Measurements from ENCODE around the gene EHF.

EHF gene

GRCh38 chr11:34626393-34626792, 5.5 kb downstream of the EHF start:
- DNase-seq = no peak

- DNase-seq = no peak
These were observed 6.3 kb downstream of the EHF start for GRCh38 chr11:34627197-34627596.

GRCh38 chr11:34629711-34630110, 8.8 kb downstream of the EHF start:
- no peak for DNase-seq

GRCh38 chr11:34630544-34630943, 9.7 kb downstream of the EHF start:
- no peak for DNase-seq

- no peak for DNase-seq
These were observed 10.4 kb downstream of the EHF start for GRCh38 chr11:34631297-34631696.

- DNase-seq = no peak
These were observed 10.8 kb downstream of the EHF start for GRCh38 chr11:34631737-34632104.

GRCh38 chr11:34632105-34632791, 11.4 kb downstream of the EHF start:
- no peak for DNase-seq

GRCh38 chr11:34633640-34633989, 12.7 kb downstream of the EHF start:
- DNase-seq = no peak

GRCh38 chr11:34633990-34634693, 13.2 kb downstream of the EHF start:
- no peak for DNase-seq

- no peak for DNase-seq
These were observed 13.8 kb downstream of the EHF start for GRCh38 chr11:34634694-34635062.

- no peak for DNase-seq
These were observed 15.2 kb downstream of the EHF start for GRCh38 chr11:34636127-34636526.

- no peak for DNase-seq
These were observed 16.4 kb downstream of the EHF start for GRCh38 chr11:34637303-34637702.

- no peak for DNase-seq
These were observed 18.0 kb downstream of the EHF start for GRCh38 chr11:34638897-34639296.

GRCh38 chr11:34639545-34639944, 18.7 kb downstream of the EHF start:
- DNase-seq = no peak

GRCh38 chr11:34640050-34640923, 19.4 kb downstream of the EHF start:
- DNase-seq = no peak

- DNase-seq = no peak
These were observed 20.0 kb downstream of the EHF start for GRCh38 chr11:34640924-34641275.

- no peak for DNase-seq
These were observed 20.6 kb downstream of the EHF start for GRCh38 chr11:34641456-34641855.

- no peak for DNase-seq
These were observed 21.2 kb downstream of the EHF start for GRCh38 chr11:34642001-34642554.

GRCh38 chr11:34642873-34643272, 22.0 kb downstream of the EHF start:
- no peak for DNase-seq

GRCh38 chr11:34643311-34643710, 22.4 kb downstream of the EHF start:
- no peak for DNase-seq

- no peak for DNase-seq
These were observed 23.0 kb downstream of the EHF start for GRCh38 chr11:34643846-34644245.

GRCh38 chr11:34644669-34645406, 23.9 kb downstream of the EHF start:
- DNase-seq = no peak

GRCh38 chr11:34646431-34646830, 25.5 kb downstream of the EHF start:
- no peak for DNase-seq

Data from amniotic stem cell (primary cell).